ENCODE results near the gene CARD9.

Gene CARD9

DNA sequence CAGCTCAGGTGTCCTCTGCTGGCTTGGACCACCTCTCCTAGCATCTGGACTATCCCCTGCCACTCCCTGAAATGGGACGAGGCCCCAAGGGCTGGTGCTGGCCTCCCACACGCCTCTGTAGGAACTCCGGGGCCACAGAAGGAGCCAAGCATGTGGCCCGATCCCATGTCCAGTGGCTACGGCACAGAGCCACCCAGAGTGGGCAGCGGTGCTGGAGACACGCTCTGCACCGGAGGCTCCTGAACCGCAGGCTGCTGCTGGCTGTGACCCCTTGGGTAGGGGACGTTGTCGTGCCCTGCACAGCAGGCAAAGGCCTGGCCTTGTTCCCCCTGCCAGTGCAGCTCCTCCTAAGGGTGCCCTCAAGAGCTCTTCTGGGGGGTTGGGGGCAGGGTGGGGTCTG is 6.4 kb upstream of the CARD9 start:
- DNase-seq = no peak

DNA sequence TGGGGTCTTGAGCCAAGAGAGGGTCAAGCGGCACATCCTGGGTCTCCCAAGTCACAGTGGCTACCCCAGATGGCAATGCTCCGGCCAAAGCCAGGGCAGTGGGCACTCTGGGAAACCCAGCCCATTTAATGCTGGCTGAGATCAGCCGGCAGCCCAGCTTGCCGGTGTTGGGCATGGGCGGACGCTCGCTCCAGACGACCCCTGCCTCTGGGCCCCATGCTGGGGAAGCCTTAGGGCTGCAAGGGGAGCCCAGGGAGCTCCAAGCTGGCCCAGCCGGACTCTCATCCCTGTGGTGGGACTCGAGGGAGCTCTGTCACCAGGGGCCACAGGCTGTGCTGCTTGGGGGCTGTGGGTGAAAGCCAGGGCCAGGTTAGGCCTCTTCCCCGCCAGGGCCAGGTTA is 5.9 kb upstream of the CARD9 start:
- DNase-seq = no peak

DNA sequence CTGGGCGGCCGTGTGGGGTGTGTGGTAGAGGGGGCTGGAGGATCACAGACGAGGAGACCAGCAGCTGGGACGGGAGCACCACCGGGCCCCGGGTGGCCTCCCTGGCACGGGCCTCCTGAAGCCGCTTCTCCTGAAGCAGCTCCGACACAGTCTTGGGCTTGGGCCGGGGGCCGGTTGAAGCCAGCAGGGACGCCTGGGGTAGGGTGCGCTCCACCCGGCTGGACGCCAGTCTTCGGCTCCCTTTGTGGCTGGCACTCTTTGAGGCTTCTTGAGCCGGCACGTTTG is 5.5 kb upstream of the CARD9 start:
- no peak for DNase-seq

DNA sequence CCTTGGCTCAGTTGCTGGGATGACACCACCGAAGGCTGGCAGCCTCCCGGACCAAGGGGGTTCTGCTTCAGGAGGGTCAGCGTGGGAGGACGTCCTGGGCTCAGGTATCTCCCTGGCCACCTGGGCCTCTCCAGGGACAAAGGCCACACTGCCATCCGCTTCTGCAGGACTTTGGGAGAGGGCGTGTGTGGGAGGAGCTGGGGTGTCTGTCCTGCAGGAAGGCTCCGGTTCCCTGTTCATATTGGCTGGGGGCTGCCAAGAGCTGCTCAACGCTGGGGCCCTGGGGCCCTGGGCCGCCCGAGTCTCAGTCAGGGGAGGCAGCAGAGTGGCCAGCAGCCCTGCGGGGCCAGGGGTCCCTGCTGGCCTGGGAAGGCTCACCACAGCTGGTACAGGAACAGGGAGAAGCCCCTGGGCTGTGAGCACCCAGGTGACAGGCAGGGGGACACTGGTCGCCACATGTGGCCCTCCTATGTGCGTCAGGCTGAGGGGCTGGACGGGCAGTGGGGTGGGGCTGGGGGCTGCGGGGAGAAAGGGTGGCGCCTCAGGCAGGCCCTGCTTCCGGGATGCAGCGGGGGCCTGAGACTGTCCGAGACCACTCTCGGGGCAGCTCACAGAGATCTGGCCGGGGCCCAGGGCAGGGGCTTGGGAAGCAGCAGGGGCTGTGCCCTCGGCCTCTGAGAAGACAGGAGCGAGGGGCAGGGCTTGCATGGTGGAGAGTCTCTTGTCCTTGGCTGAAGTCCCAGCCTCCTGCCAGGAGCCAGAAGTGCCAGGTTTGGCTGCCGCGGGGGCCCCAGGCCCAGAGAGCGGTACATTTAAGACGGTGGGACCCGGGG is 4.9 kb upstream of the CARD9 start:
- DNase-seq = no peak

- DNase-seq = no peak
These were observed 4.1 kb upstream of the CARD9 start for GRCh38 chr9:136377341-136378169.

GRCh38 chr9:136376457-136376856 is 3.0 kb upstream of the CARD9 start:
- no peak for DNase-seq

DNA sequence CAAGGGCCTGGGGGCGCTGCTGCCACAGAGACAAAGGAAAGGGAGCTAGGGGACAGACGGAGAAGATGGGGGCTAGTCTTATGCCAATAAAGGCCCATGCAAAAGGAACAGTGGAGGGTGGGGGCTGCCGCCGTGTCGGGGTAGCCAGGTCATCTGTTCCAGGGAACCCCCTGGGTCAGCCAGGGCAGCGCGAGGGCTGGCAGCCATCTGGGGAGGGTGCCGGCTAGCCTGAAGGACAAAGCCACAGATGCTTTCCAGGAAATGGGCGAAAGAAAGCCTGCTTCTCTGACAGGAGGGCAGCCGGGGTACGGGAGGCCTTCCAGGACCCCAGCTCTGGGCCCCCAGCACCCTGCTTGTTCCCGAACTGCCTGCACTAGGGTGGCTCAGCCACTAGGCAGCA is 1.6 kb upstream of the CARD9 start:
- no peak for DNase-seq

- DNase-seq = no peak
These were observed 710 bp upstream of the CARD9 start for GRCh38 chr9:136374183-136374575.

GRCh38 chr9:136372561-136373299 is 739 bp downstream of the CARD9 start:
- no peak for DNase-seq

GRCh38 chr9:136372006-136372405 is 1.5 kb downstream of the CARD9 start:
- DNase-seq = no peak

DNA sequence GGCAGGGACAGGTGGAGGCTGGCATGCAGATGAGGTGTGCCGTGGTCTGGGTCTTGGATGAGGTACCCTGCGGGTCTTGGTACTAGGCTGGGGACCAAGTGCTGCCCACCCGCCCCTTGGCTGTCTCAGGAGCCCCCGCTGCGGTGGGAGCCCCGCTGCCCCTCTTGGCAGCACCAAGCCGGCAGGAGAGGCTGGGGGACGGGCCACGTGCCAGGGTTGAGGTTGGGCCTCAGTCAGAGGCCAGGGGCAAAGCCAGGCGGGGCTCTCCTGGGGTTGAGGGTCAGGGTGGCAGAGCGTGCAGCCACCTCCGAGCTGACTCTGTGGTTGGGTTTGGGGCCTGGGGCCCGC is 2.0 kb downstream of the CARD9 start:
- no peak for DNase-seq

DNA sequence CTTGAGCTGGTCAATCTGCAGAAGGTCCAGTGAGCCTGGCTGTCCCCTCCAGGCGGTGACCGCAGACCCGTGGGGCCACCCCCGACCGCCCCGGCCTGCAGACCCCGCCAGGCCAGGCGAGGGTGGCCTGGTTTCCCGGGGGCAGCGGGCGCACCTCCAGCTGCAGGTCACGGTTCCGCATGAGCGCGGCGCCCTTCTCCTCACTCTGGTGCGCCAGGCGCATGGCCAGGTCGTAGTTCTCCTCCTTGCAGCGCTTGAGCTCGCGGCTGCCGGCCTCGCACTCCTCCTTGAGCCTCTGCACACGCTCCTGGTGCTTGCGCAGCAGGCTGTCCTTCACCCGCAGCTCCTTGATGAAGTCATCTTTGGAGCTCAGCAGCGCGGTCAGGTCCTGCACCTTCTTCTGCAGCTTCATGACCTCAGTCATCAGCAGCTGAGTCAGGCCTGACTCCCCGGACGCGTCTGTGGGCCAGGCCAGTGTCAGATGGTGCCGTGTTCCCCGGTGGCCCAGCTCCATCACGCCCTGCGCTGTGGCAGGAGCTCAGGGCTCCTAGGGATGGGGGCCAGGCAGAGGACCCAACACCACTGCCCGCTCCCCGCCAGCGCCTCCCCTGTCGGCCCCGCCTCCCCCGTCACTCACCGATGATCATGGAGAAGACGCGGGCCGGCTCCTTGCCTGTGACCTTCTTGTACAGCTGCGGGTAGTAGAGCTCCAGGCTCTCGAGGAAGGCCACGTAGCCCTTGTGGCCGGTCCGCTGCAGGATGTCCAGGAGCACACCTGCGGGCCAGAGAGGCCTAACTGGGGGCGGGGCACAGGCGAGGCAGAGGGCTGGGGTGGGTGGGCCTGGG is 2.6 kb downstream of the CARD9 start:
- no peak for DNase-seq

- DNase-seq = no peak
These were observed 3.4 kb downstream of the CARD9 start for GRCh38 chr9:136370037-136370436.

GRCh38 chr9:136368190-136368589 is 5.3 kb downstream of the CARD9 start:
- DNase-seq = no peak

GRCh38 chr9:136367296-136368145 is 5.9 kb downstream of the CARD9 start:
- no peak for DNase-seq

DNA sequence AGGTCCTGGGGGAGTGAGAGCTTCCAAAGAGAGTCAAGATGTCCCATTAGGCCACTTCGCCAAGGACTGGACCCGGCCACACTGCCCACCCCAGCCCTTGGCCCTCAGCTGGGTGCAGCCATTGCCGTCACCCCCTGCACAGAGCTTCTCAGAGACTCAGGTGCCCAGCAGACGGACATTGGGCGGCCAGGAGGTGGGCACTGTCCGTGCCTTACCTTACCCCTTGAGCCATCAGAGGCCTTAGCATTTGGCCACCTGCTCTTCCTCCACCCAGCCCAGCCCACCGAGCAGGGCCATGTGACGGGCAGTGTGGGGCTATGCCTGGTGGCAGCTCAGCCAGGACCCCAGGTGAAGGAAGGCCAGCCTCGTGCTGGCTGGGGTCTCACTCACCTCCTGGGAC is 6.6 kb downstream of the CARD9 start:
- DNase-seq = no peak

- no peak for DNase-seq
These were observed 7.7 kb downstream of the CARD9 start for GRCh38 chr9:136365775-136366222.

DNA sequence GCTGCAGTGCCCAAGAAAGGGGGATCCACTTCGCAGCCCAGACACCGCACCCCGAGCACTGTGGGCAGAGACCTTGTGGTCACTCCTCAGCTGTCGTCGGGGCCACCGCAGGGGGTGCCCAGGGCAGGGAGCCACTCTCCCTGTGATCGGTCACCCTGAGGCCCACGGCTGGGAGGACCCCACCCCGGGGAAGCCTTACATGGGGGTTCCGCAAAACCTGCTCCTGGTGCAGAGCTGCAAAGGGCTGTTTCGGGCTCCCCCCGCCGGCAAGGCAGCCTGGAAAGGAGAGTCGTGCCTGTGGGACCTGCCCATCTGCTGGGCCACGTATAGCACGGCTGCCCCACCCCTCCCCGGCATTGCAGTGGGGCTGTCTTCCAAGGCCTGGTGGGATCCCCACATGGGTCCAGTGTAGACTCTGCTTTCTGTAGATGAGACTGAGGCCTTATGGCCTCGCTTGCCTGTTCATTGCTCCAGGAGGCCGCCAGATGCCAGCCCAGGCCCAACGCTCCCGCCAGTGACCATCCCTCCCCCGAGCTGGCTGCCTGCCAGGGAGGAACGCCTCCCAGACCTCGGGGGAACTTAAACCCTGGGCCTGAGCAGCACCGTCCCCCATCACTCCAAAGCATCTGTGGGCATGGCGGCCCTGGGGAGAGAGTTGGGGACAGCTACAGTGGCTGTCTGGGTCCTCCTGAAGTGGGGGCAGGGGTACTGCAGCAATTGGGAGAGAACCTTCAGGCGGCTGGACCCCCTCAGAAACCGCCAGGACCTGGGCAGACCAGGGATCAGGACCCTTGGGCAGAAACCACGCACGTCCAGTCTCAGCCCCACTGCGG is 8.3 kb downstream of the CARD9 start:
- no peak for DNase-seq

- DNase-seq = no peak
These were observed 9.3 kb downstream of the CARD9 start for GRCh38 chr9:136363949-136364748.

All from T1000 (cell line).